Mucosa of descending colon (tissue), 3 donors: ENCODE data around the gene ZNF74. TPM values are rescaled to one million over a fixed set of nuclear protein-coding genes. Genes with fewer than 3 reads are reported as not detected.

Source experiments
- ATAC-seq: fragments of 200-7000 bp; cut with Tn5 transposase; one replicate; pipeline ENCODE4 v1.9.1; 2020; ENCODE audit warnings: mild to moderate bottlenecking, moderate library complexity
- DNase-seq, 3 donors: peaks; one replicate each; pipeline ENCODE4 v3.0.0-alpha.2; 2020
- H3K36me3 ChIP-seq: fragments of 200-600 bp; one replicate; pipeline ENCODE4 v1.8.0; 2021; ENCODE audit warnings: low read depth, mild to moderate bottlenecking
- H3K4me1 ChIP-seq: fragments of 200-600 bp; one replicate; pipeline ENCODE4 v1.8.0; 2021; ENCODE audit warnings: low read depth, mild to moderate bottlenecking
- H3K4me3 ChIP-seq: fragments of 200-600 bp; one replicate; pipeline ENCODE4 v1.8.0; 2021; ENCODE audit warnings: mild to moderate bottlenecking
- H3K9me3 ChIP-seq: fragments of 200-600 bp; one replicate; pipeline ENCODE4 v1.8.0; 2021; ENCODE audit warnings: mild to moderate bottlenecking
- intact Hi-C, 2 donors: fragments of 100-400 bp; cut with DNase I in 1 of 2; cut with micrococcal nuclease in 1 of 2; formaldehyde crosslinking; loops; one replicate each; pipeline versions ENCODE4 v1.11.0 to v1.11.1; 2022; cut with DNase I, micrococcal nuclease
- total RNA-seq, 3 donors: library from RNA; stranded (reverse); fragmentation: NEBNext Ultra II Directional in 2 of 3; extraction: Animal tissue kit (Norgen Biotek cat#: 25700) in 2 of 3; gene quantifications; one replicate each; pipeline versions ENCODE4 v1.2.1 to v1.2.4, GENCODE V29; 2021 to 2023
- TF ChIP-seq, protein P1 (sequence below): fragments of 200-600 bp; IDR thresholded peaks from one replicate; pipeline ENCODE4 v1.8.0; 2022; ENCODE audit warnings: antibody characterized with exemption, mild to moderate bottlenecking
- donor health status: DM: no; HTN: no; CAD: no; lungs with moderate emphysema.
- donor health status: DM: no; HTN: no; CAD: no.
- donor health status: DM: no; HTN: yes; CAD: no.

The ZNF74 gene
- total RNA-seq, 3 donors from 2014 or later = 4.2 to 14.4 (median 4.8) TPM

DNA sequence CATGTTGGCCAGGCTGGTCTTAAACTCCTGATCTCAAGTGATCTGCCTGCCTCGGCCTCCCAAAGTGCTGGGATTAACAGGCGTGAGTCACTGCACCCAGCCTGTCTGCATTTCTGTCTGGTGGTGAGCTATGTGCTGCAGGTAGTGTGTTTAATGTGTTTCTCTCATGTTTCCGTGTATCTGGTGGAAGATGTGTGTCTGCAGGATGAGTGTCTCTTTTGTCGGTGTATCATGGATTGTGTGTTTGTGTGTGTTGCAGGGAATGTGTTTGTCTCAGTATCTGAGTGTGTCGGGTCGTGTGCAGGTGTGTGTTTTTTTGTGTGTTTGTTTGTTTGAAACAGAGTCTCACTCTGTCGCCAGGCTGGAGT lies 27.5 kb downstream of the ZNF74 start:
- TF ChIP-seq, protein P1, sequence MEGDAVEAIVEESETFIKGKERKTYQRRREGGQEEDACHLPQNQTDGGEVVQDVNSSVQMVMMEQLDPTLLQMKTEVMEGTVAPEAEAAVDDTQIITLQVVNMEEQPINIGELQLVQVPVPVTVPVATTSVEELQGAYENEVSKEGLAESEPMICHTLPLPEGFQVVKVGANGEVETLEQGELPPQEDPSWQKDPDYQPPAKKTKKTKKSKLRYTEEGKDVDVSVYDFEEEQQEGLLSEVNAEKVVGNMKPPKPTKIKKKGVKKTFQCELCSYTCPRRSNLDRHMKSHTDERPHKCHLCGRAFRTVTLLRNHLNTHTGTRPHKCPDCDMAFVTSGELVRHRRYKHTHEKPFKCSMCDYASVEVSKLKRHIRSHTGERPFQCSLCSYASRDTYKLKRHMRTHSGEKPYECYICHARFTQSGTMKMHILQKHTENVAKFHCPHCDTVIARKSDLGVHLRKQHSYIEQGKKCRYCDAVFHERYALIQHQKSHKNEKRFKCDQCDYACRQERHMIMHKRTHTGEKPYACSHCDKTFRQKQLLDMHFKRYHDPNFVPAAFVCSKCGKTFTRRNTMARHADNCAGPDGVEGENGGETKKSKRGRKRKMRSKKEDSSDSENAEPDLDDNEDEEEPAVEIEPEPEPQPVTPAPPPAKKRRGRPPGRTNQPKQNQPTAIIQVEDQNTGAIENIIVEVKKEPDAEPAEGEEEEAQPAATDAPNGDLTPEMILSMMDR = no peak

DNA sequence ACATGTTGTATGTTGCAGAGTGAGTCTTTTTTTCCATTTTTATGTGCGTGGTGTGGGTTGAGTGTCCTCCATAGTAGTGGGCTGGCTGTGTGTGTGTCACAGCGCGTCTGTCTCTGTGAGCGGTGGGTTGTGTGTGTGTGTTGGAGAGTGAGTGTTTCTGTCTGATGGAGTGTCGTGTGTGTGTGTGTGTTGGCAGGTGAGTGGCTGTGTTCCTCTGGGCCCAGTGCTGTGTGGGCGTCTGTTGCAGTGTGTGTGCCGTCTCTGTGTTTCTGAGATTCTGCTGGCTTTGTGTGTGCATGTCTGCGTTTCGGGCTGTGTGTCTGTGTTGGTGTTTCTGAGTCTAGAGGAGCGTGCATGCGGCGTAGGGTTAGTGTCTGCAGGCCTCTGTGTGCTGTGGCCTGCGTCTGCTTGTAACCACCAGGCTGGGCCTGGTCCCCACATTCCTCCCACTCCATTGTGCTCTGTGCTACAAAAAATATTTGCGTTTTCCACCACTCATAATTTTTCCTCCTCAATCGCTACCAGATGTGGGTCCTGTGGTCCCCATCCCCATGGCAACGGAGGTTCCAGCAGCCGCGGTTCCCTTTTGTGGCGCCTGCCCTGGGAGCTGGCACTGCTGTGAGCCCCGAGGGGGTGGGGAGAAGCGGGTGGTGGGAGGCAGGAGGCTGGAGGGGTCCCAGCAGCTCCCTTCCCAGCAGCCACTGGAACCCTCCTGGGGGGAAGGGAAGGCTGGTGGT lies 28.5 kb downstream of the ZNF74 start:
- DNase-seq = no peak
- intact Hi-C loops = loop anchor here in 1 of 2 donors (5.0 kb wide), 1 partner anchor 35 kb away; no protein-coding TSS in a partner anchor

More for the DNA sequence above, 27.5 kb downstream of the ZNF74 start:
- H3K36me3 ChIP-seq = no peaks in the 10 kb centered on the region
- peaks cover 9% of the 10 kb centered on the region for H3K4me1 ChIP-seq
- H3K9me3 ChIP-seq = no peaks in the 10 kb centered on the region
- H3K4me3 ChIP-seq = no peak overlapping the region
- ATAC-seq = no peak
- DNase-seq = no peak
- intact Hi-C loops = loop anchor here in 1 of 2 donors (5.0 kb wide), 1 partner anchor 36 kb away; no protein-coding TSS in a partner anchor

DNA sequence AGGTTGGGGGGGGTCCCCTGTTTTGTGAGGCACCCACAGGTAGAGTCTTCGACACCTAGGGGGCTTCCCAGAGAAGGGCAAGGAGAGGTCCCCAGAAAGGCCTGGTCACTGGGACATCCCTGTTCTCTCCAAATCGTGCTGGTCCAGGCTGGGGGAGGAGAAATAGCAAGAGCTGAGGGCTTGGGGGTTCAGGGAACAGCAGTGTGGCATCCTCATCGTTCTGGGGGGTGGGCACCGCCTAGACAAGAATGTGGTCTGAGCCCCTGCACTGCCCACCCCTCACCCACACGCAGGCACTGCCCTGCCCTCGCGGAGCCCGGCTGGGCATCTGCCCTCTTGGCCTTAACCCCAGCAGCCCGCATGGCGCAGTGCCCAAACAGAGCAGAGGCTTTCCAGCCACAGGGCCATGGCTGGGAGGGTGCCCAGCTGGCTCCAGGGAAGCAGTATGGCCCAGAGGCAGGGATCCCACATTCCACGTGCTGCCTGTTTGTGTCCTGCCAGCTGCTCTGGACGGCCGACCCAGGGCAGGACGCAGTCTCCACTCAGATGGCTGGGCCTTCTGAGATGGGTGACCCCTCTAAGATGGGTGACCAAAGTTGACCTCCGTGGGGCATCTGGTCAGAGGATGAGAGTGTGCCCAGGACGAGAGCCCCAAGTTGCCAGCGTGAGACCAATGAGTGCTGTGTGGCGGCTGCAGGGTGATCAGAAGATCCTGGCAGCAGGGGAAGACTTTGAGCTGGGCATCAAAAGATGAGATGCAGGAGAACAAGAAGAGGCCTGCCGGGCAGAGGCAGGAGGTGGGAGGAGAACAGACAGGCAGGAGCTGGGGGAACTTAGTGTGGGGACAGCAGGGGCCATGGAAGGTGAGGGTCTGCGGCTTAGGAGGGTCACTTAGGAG lies 29.3 kb downstream of the ZNF74 start:
- ATAC-seq = no peak
- Histone ChIP-seq H3K36me3 (no peaks in the 10 kb centered on the region), H3K4me1 (peaks cover 8% of the 10 kb centered on the region), H3K4me3 (no peak overlapping the region), H3K9me3 (no peaks in the 10 kb centered on the region)
- TF ChIP-seq, protein P1 = no peak
- intact Hi-C loops = loop anchor here in 1 of 2 donors (5.0 kb wide), 1 partner anchor 34 kb away; no protein-coding TSS in a partner anchor
- no peak for DNase-seq

More for the DNA sequence above, 28.5 kb downstream of the ZNF74 start:
- no peaks in the 10 kb centered on the region for H3K36me3 ChIP-seq
- peaks cover 9% of the 10 kb centered on the region for H3K4me1 ChIP-seq
- ATAC-seq = no peak
- H3K4me3 ChIP-seq = no peak overlapping the region
- H3K9me3 ChIP-seq = no peaks in the 10 kb centered on the region
- TF ChIP-seq, protein P1 = no peak

DNA sequence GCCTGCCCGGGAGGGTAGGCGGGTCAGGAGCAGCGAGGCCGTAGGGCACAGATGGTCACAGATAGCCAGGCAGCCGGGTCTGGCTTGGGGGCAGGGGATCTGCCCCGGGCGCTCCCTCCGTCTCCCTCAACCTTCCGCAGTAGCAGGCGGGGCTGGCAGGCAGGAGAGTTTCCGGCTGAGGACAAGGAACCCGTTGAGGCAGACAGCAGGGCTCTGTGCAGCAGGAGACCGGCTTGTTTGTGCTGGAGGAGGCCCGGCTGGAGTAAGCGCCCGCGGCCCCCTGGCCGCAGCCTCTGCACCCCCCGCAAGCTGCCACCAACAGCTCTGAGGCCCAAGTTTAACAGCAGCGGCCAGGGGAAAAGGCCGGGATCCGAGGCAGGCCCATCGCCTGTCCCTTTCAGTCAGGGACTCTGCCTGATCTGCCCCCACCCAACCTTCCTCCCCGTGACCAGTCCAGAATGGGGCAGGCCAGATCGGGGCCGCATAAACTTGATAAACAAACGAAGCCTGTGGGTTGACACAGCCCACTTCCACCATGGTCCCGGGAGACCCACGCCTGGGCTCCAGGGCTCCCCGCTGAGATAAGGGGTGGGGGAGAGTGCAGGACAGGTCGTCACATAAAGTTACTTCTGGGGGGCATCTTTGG lies 30.1 kb downstream of the ZNF74 start:
- Histone ChIP-seq H3K4me3 (no peak overlapping the region), H3K36me3 (no peaks in the 10 kb centered on the region), H3K9me3 (no peaks in the 10 kb centered on the region), H3K4me1 (peaks cover 8% of the 10 kb centered on the region)
- ATAC-seq (no peak), DNase-seq (no peak)
- TF ChIP-seq, protein P1 = no peak
- intact Hi-C loops = loop anchor here in 1 of 2 donors (5.0 kb wide), 1 partner anchor 33 kb away; no protein-coding TSS in a partner anchor

DNA sequence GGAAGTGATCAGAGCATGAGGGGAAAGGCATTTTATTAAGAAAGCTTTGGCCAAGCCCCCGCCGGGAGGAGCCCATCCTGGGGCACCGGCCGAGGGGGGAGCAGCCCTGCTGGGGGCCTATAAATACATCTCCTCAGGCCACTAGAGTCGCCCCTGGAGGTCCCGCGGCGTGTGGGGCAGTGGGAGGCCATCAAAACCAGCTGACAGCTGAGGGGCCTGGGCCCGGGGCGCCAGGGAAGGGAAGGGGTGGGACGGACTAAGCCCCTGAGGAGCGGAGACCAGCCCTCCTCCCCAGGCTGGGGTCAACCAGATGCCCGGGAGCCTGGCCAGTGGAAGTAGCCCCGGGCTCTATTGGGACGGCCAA lies 30.6 kb downstream of the ZNF74 start:
- Histone ChIP-seq H3K4me3 (no peak overlapping the region), H3K4me1 (peaks cover 12% of the 10 kb centered on the region), H3K9me3 (no peaks in the 10 kb centered on the region), H3K36me3 (no peaks in the 10 kb centered on the region)
- peak in 1 of 3 donors; percentile 38 for DNase-seq
- intact Hi-C loops = loop anchor here in 1 of 2 donors (5.0 kb wide), 1 partner anchor 33 kb away; no protein-coding TSS in a partner anchor
- TF ChIP-seq, protein P1 = no peak
- no peak for ATAC-seq
